Choroid plexus epithelial cell (primary cell): ENCODE measurements around the gene TBXAS1.

Experiments
- DNase-seq: peaks from one replicate; pipeline ENCODE4 v3.0.0-alpha.2; 2010; ENCODE audit warnings: low read depth
- H3K4me3 ChIP-seq: 2 replicates; pipeline ENCODE4 v1.5.1; 2011; ENCODE audit warnings: low read depth, mild to moderate bottlenecking, control low read depth, low read length, moderate library complexity
- TF ChIP-seq, protein P1 (sequence below): conservative IDR thresholded peaks from 2 replicates; pipeline ENCODE4 v1.5.1; 2011; ENCODE audit warnings: low read depth, mild to moderate bottlenecking, control low read depth, inconsistent platforms, low read length, moderate library complexity

The TBXAS1 gene

DNA sequence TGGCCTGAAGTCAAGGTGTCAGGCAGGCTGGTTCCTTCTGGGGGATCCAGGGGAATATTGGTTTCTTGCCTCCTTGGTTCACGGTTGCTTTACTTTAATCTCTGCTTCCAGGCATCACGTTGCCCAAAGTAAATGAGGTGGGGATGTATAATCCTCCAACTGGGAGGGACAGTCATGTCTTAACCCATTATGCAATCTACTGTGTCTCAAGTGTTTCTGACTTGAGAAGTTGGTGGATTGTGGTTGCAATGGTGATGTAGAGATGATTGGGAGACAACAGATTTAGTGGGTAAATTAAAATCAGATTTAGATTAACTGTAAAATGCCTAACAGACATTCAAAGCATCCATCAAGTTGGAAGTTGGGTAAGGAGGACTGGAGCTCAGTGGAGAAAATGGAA lies 32.7 kb downstream of the TBXAS1 start:
- TF ChIP-seq, protein P1, sequence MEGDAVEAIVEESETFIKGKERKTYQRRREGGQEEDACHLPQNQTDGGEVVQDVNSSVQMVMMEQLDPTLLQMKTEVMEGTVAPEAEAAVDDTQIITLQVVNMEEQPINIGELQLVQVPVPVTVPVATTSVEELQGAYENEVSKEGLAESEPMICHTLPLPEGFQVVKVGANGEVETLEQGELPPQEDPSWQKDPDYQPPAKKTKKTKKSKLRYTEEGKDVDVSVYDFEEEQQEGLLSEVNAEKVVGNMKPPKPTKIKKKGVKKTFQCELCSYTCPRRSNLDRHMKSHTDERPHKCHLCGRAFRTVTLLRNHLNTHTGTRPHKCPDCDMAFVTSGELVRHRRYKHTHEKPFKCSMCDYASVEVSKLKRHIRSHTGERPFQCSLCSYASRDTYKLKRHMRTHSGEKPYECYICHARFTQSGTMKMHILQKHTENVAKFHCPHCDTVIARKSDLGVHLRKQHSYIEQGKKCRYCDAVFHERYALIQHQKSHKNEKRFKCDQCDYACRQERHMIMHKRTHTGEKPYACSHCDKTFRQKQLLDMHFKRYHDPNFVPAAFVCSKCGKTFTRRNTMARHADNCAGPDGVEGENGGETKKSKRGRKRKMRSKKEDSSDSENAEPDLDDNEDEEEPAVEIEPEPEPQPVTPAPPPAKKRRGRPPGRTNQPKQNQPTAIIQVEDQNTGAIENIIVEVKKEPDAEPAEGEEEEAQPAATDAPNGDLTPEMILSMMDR = no peak
- no peak overlapping the region for H3K4me3 ChIP-seq

DNA sequence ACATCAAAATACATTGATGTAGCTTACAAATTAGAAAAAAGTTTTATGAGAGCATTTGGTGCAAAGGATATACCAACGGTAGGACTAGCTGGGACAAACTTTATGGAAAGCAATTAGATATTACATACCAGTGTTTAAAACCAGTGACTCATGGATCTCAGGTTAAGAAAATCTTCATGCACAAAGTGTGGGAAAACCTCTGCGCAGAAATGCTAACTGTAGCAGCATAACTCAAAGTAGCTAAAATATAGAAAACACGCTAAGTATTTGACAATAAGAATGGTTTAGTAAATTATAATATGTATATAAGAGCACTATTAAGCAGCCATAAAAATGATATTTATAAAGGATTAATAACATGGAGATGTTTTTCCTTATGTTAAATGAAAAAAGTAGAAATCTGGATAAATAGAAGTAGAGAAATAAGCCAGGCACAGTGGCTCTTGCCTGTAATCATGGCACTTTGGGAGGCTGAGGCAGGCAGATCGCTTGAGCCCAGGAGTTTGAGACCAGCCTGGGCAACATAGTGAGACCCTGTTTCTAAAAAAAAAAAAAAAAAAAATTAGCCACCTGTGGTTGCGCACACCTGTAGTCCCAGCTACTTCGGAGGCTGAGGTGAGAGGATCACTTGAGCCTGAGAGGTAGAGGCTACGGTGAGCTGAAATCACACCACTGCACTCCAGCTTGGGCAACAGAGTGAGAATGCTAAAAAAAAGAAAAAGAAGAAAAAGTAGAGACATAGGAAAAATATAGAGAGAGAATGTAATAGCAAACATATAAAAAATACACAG lies 37.2 kb downstream of the TBXAS1 start:
- DNase-seq = no peak
- TF ChIP-seq, protein P1 = no peak
- H3K4me3 ChIP-seq = no peak overlapping the region

More for the DNA sequence above, 32.7 kb downstream of the TBXAS1 start:
- no peak for DNase-seq

DNA sequence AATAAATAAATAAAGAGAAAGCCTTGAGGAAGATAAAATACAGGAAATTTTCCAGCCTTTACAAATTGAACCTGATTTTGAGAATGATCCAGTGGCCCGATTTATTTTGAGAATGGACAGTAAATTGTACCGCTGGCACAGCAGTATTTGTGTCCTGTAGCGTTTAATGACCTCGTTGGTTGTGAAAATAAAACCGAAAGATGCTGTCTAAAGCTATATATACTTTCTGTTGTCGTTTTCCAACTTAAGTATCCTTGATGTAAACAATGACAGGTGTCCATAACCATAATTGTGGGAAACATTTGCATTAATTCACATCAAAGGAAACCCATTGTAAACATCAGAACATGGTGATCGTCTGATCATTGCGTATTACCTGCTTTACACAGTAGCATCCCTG lies 38.8 kb downstream of the TBXAS1 start:
- no peak overlapping the region for H3K4me3 ChIP-seq
- DNase-seq = no peak
- TF ChIP-seq, protein P1 = no peak

DNA sequence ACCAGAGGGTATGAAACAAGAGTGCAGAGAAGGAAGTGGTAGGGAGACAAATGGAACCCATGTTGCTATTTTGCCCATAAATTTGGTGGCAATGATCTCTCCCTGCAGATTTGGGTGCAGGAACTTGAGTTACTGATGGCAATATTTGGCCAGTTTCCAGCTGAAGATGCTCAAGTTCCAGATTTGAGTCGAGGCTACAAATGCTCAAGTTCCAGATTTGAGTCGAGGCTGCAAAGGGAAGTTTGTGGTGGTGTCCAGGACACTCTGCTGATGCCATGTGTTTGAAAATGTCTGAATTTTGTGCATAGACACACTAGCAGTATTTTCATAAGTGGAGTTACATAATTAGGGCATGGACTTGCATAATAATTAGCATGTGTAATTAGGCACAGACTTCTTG lies 40.8 kb downstream of the TBXAS1 start:
- no peak for DNase-seq
- TF ChIP-seq, protein P1 = no peak
- no peak overlapping the region for H3K4me3 ChIP-seq

DNA sequence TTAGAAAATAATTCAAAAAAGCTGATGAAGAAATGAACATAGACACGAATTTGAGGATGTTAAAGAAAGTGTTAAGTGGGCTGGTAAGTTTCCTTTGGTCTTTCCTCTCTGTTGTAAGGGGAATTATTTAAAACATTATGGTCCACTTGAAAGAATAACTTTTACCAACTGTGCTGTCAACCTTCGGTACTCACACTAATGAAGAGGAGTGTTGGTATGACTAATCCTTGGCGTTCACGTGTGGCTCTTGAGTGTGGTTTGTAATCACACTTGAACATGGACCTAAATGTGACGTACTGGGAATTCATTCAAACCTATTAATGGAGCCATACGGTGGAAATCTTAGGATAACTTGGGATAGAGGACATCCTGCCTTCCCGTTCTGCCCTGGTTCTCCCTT lies 41.3 kb downstream of the TBXAS1 start:
- DNase-seq = no peak

DNA sequence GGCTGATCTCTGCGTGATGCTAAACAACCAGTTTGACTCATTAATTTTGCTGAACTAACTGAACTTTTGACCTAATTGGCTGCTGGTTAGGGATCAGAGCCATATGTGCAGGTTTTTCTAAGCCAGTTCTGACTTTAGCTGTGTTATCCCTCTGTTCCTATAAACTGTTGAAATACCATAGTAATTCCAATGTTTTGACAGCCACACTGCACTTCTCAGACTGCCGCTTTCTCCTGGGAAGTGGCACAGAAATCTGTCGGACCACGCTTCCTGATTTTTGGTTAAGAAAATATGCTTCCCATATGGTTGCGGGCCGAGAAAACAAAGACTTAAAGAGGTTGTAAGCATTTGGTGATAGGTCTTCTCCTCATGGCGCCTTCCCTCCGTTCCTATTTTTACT lies 42.3 kb downstream of the TBXAS1 start:
- H3K4me3 ChIP-seq = no peak overlapping the region
- peak; percentile 39 for DNase-seq
- TF ChIP-seq, protein P1 = no peak

More for the DNA sequence above, 41.3 kb downstream of the TBXAS1 start:
- TF ChIP-seq, protein P1 = no peak
- no peak overlapping the region for H3K4me3 ChIP-seq

DNA sequence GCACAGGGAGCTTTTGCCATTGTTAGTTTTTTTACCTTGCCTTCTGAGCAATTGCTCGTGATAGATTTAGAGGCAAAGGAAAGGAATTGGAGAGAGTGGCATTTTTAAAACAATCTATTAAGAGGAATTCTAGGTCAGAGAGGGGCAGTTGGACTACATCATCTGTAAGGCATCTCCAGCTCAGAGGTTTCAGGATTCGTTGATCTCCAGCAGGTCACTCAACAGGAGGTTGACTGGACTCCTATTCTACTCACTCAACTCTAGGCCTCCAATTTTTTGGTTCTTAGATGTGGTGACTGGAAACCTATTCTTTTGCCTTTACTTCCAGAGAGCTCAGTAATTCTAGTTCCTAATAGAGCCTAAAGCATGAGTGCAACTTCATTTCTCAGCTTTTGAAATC lies 42.8 kb downstream of the TBXAS1 start:
- no peak overlapping the region for H3K4me3 ChIP-seq
- TF ChIP-seq, protein P1 = no peak
- peak; percentile 60 for DNase-seq
